Smooth muscle cell (in vitro differentiated cells): ENCODE results near the gene FRAS1. TPM values are rescaled to one million over a fixed set of nuclear protein-coding genes. Genes with fewer than 3 reads are reported as not detected.
"Not testable (repeated sequence)": the region's sequence is repeated elsewhere in the genome, so short reads cannot be mapped to it uniquely, and the experiment has no call there.

ENCODE experiments used
- DNase-seq: peaks from one replicate; lab custom pipeline; 2025; ENCODE audit not compliant: unreplicated experiment; lab: John Stamatoyannopoulos, UW
- H2AFZ ChIP-seq: fragments of 200-600 bp; sonication (generic); 2 replicates; pipeline ENCODE4 v1.6.0; 2016; ENCODE audit warnings: antibody characterized with exemption, low read depth, mild to moderate bottlenecking
- H3F3A ChIP-seq: fragments of 200-600 bp; sonication (generic); 2 replicates; pipeline ENCODE4 v1.6.0; 2017; ENCODE audit warnings: antibody characterized with exemption, low read depth
- H3K27ac ChIP-seq: fragments of 200-600 bp; sonication (generic); 2 replicates; pipeline ENCODE4 v1.5.1; 2016; ENCODE audit warnings: low read depth, mild to moderate bottlenecking
- H3K27me3 ChIP-seq: fragments of 200-600 bp; sonication (generic); 2 replicates; pipeline ENCODE4 v1.6.1; 2016; ENCODE audit warnings: low read depth, mild to moderate bottlenecking
- H3K36me3 ChIP-seq: fragments of 200-600 bp; sonication (generic); 2 replicates; pipeline ENCODE4 v1.5.1; 2016; ENCODE audit warnings: low read depth
- H3K4me1 ChIP-seq: fragments of 200-600 bp; sonication (generic); 2 replicates; pipeline ENCODE4 v1.5.1; 2016; ENCODE audit warnings: low read depth
- H3K4me2 ChIP-seq: fragments of 200-600 bp; sonication (generic); 2 replicates; pipeline ENCODE4 v1.6.0; 2016; ENCODE audit warnings: mild to moderate bottlenecking
- H3K4me3 ChIP-seq: fragments of 200-600 bp; sonication (generic); 2 replicates; pipeline ENCODE4 v1.5.1; 2016; ENCODE audit warnings: mild to moderate bottlenecking
- H3K79me2 ChIP-seq: fragments of 200-600 bp; sonication (generic); 2 replicates; pipeline ENCODE4 v1.6.0; 2016; ENCODE audit warnings: low read depth, mild to moderate bottlenecking
- H3K9ac ChIP-seq: fragments of 200-600 bp; sonication (generic); 2 replicates; pipeline ENCODE4 v1.6.0; 2016; ENCODE audit warnings: low read depth
- H3K9me3 ChIP-seq: fragments of 200-600 bp; sonication (generic); replicated peaks from 2 replicates; pipeline ENCODE4 v1.5.1; 2016; ENCODE audit warnings: low read depth
- H4K20me1 ChIP-seq: fragments of 200-600 bp; sonication (generic); 2 replicates; pipeline ENCODE4 v1.6.0; 2016; ENCODE audit warnings: low read depth
- CTCF ChIP-seq: fragments of 200-600 bp; sonication (generic); IDR thresholded peaks from 2 replicates; pipeline ENCODE4 v1.5.1; 2017; ENCODE audit warnings: borderline replicate concordance, mild to moderate bottlenecking, antibody characterized with exemption; ENCODE audit not compliant: insufficient read depth, poor library complexity, severe bottlenecking
- WGBS: methylation state at CpG from one replicate; pipeline ENCODE4 v1.1.7; 2016; ENCODE audit warnings: low lambda C conversion rate; 5-methylcytosine and 5-hydroxymethylcytosine counted together
- polyA plus RNA-seq: library from polyadenylated mRNA; unstranded; fragments of >200 nt; fragmentation: Nextera tagmentation; extraction: Ambion mirVana; gene quantifications from 2 replicates; pipeline ENCODE4 v1.2.1, GENCODE V29; 2016
- total RNA-seq: library from RNA; depleted of rRNA; stranded (reverse); fragments of >200 nt; gene quantifications from 2 replicates; pipeline ENCODE4 v1.2.3, GENCODE V29; 2014

Gene FRAS1
- total RNA-seq, result 7.5 and 8.1 TPM in 2 replicates
- 0.55 and 5.0 TPM in 2 replicates for polyA plus RNA-seq

- TF ChIP-seq CTCF, result no peak
- H3F3A ChIP-seq, result peaks cover 8% of the 10 kb centered on the region
- peak within 1 kb of the TSS; percentile 95 for H2AFZ ChIP-seq
- no peaks in the 10 kb centered on the region for H3K36me3 ChIP-seq
- 1% methylated on average over 39 of the region's 39 CpGs for WGBS
- H3K9me3 ChIP-seq, result no peaks in the 10 kb centered on the region
- H3K79me2 ChIP-seq, result peaks cover 3% of the 10 kb centered on the region
- H3K9ac ChIP-seq, result peak within 1 kb of the TSS; percentile 51
- no peaks in the 10 kb centered on the region for H3K4me1 ChIP-seq
- peak; percentile 38 for DNase-seq
- peak within 1 kb of the TSS; percentile 99 for H3K4me2 ChIP-seq
- no peak within 1 kb of the TSS for H3K27ac ChIP-seq
- H3K27me3 ChIP-seq, result peaks cover 3% of the 10 kb centered on the region
- H4K20me1 ChIP-seq, result no peaks in the 10 kb centered on the region
- peak within 1 kb of the TSS; percentile 87 for H3K4me3 ChIP-seq
Measured at GRCh38 chr4:78057135-78057599, at the start of gene FRAS1. Gene FRAS1 (plus strand): TSS chr4:78057323. CDS start chr4:78058010, 687 bp downstream.

- not testable (repeated sequence) for H3K27ac ChIP-seq, H4K20me1 ChIP-seq, H3K9ac ChIP-seq, H3K36me3 ChIP-seq, H3K9me3 ChIP-seq, H3F3A ChIP-seq, H3K4me2 ChIP-seq, DNase-seq, H3K79me2 ChIP-seq, H2AFZ ChIP-seq, H3K27me3 ChIP-seq, H3K4me3 ChIP-seq, H3K4me1 ChIP-seq
- 95% methylated on average over 5 of the region's 5 CpGs for WGBS
Measured at GRCh38 chr4:78011003-78011402, 46.1 kb upstream of the FRAS1 start.

GRCh38 chr4:78014889-78015886 lies 41.9 kb upstream of the FRAS1 start:
- Histone ChIP-seq H3K27ac (no peak overlapping the region), H3K4me2 (no peak overlapping the region), H3F3A (no peaks in the 10 kb centered on the region), H3K36me3 (no peaks in the 10 kb centered on the region), H4K20me1 (no peaks in the 10 kb centered on the region), H3K9ac (no peak overlapping the region), H3K9me3 (no peaks in the 10 kb centered on the region), H3K4me3 (no peak overlapping the region), H3K79me2 (no peaks in the 10 kb centered on the region), H3K4me1 (peaks cover 6% of the 10 kb centered on the region), H3K27me3 (no peaks in the 10 kb centered on the region), H2AFZ (no peak overlapping the region)
- no peak for TF ChIP-seq CTCF
- WGBS, result 66% methylated on average over 10 of the region's 10 CpGs
- DNase-seq, result no peak

GRCh38 chr4:78018271-78019049 lies 38.7 kb upstream of the FRAS1 start:
- no peak for TF ChIP-seq CTCF
- H3K4me2 ChIP-seq, result no peak overlapping the region
- peaks cover 6% of the 10 kb centered on the region for H3K4me1 ChIP-seq
- no peaks in the 10 kb centered on the region for H3K27me3 ChIP-seq
- H4K20me1 ChIP-seq, result no peaks in the 10 kb centered on the region
- H3F3A ChIP-seq, result no peaks in the 10 kb centered on the region
- H3K36me3 ChIP-seq, result no peaks in the 10 kb centered on the region
- H3K4me3 ChIP-seq, result no peak overlapping the region
- no peak overlapping the region for H3K9ac ChIP-seq
- DNase-seq, result no peak
- WGBS, result 84% methylated on average over 3 of the region's 3 CpGs
- peak overlapping the region; percentile 29 for H2AFZ ChIP-seq
- H3K27ac ChIP-seq, result no peak overlapping the region
- H3K9me3 ChIP-seq, result no peaks in the 10 kb centered on the region
- H3K79me2 ChIP-seq, result no peaks in the 10 kb centered on the region
